ENCODE data around the gene ARID2.

ARID2 gene

GRCh38 chr12:45887544-45887943, 158.0 kb downstream of the ARID2 start:
- H3K4me3 ChIP-seq (ENCODE audit: low read depth, low read length), result no peak overlapping the region
- H3K36me3 ChIP-seq (ENCODE audit: insufficient read depth, low read length), result peaks cover 14% of the 10 kb centered on the region
- no peaks in the 10 kb centered on the region for H3K27me3 ChIP-seq (ENCODE audit: insufficient read depth, low read length)
- H3K4me1 ChIP-seq (ENCODE audit: control insufficient read depth, insufficient read depth, low read length, unreplicated experiment), result no peaks in the 10 kb centered on the region
- no peak overlapping the region for H2AFZ ChIP-seq (ENCODE audit: low read length, unreplicated experiment)
- no peaks in the 10 kb centered on the region for H3K79me2 ChIP-seq (ENCODE audit: control insufficient read depth, insufficient read depth, low read length, unreplicated experiment)
- H3K27ac ChIP-seq (ENCODE audit: low read depth, low read length), result no peak overlapping the region

- Histone ChIP-seq H2AFZ (ENCODE audit: low read length, unreplicated experiment) (no peak overlapping the region), H3K4me3 (ENCODE audit: low read depth, low read length) (no peak overlapping the region), H3K36me3 (ENCODE audit: insufficient read depth, low read length) (peaks cover 19% of the 10 kb centered on the region), H3K79me2 (ENCODE audit: control insufficient read depth, insufficient read depth, low read length, unreplicated experiment) (no peaks in the 10 kb centered on the region), H3K27ac (ENCODE audit: low read depth, low read length) (no peak overlapping the region), H3K27me3 (ENCODE audit: insufficient read depth, low read length) (no peaks in the 10 kb centered on the region), H3K4me1 (ENCODE audit: control insufficient read depth, insufficient read depth, low read length, unreplicated experiment) (no peaks in the 10 kb centered on the region)
These were observed 160.8 kb downstream of the ARID2 start for GRCh38 chr12:45890276-45890675.

- peaks cover 14% of the 10 kb centered on the region for H3K36me3 ChIP-seq (ENCODE audit: insufficient read depth, low read length)
- no peak overlapping the region for H3K4me3 ChIP-seq (ENCODE audit: low read depth, low read length)
- no peak overlapping the region for H3K27ac ChIP-seq (ENCODE audit: low read depth, low read length)
- H2AFZ ChIP-seq (ENCODE audit: low read length, unreplicated experiment), result no peak overlapping the region
- H3K4me1 ChIP-seq (ENCODE audit: control insufficient read depth, insufficient read depth, low read length, unreplicated experiment), result no peaks in the 10 kb centered on the region
- no peaks in the 10 kb centered on the region for H3K27me3 ChIP-seq (ENCODE audit: insufficient read depth, low read length)
- no peaks in the 10 kb centered on the region for H3K79me2 ChIP-seq (ENCODE audit: control insufficient read depth, insufficient read depth, low read length, unreplicated experiment)
These were observed 163.7 kb downstream of the ARID2 start for GRCh38 chr12:45893240-45893639.

GRCh38 chr12:45895961-45896360, 166.5 kb downstream of the ARID2 start:
- Histone ChIP-seq H3K4me1 (ENCODE audit: control insufficient read depth, insufficient read depth, low read length, unreplicated experiment) (no peaks in the 10 kb centered on the region), H2AFZ (ENCODE audit: low read length, unreplicated experiment) (no peak overlapping the region), H3K27me3 (ENCODE audit: insufficient read depth, low read length) (no peaks in the 10 kb centered on the region), H3K79me2 (ENCODE audit: control insufficient read depth, insufficient read depth, low read length, unreplicated experiment) (no peaks in the 10 kb centered on the region), H3K4me3 (ENCODE audit: low read depth, low read length) (no peak overlapping the region), H3K36me3 (ENCODE audit: insufficient read depth, low read length) (peaks cover 14% of the 10 kb centered on the region), H3K27ac (ENCODE audit: low read depth, low read length) (no peak overlapping the region)

- peaks cover 13% of the 10 kb centered on the region for H3K36me3 ChIP-seq (ENCODE audit: insufficient read depth, low read length)
- H3K4me3 ChIP-seq (ENCODE audit: low read depth, low read length), result no peak overlapping the region
- H2AFZ ChIP-seq (ENCODE audit: low read length, unreplicated experiment), result no peak overlapping the region
- no peaks in the 10 kb centered on the region for H3K27me3 ChIP-seq (ENCODE audit: insufficient read depth, low read length)
- no peaks in the 10 kb centered on the region for H3K4me1 ChIP-seq (ENCODE audit: control insufficient read depth, insufficient read depth, low read length, unreplicated experiment)
- H3K27ac ChIP-seq (ENCODE audit: low read depth, low read length), result no peak overlapping the region
- no peaks in the 10 kb centered on the region for H3K79me2 ChIP-seq (ENCODE audit: control insufficient read depth, insufficient read depth, low read length, unreplicated experiment)
These were observed 168.6 kb downstream of the ARID2 start for GRCh38 chr12:45898094-45898493.

GRCh38 chr12:45907955-45908354, 178.4 kb downstream of the ARID2 start:
- Histone ChIP-seq H3K27ac (ENCODE audit: low read depth, low read length) (no peak overlapping the region), H3K4me1 (ENCODE audit: control insufficient read depth, insufficient read depth, low read length, unreplicated experiment) (no peaks in the 10 kb centered on the region), H2AFZ (ENCODE audit: low read length, unreplicated experiment) (no peak overlapping the region), H3K36me3 (ENCODE audit: insufficient read depth, low read length) (no peaks in the 10 kb centered on the region), H3K79me2 (ENCODE audit: control insufficient read depth, insufficient read depth, low read length, unreplicated experiment) (no peaks in the 10 kb centered on the region), H3K4me3 (ENCODE audit: low read depth, low read length) (no peak overlapping the region), H3K27me3 (ENCODE audit: insufficient read depth, low read length) (no peaks in the 10 kb centered on the region)

- Histone ChIP-seq H3K27ac (ENCODE audit: low read depth, low read length) (no peak overlapping the region), H3K79me2 (ENCODE audit: control insufficient read depth, insufficient read depth, low read length, unreplicated experiment) (no peaks in the 10 kb centered on the region), H3K4me3 (ENCODE audit: low read depth, low read length) (no peak overlapping the region), H2AFZ (ENCODE audit: low read length, unreplicated experiment) (no peak overlapping the region), H3K36me3 (ENCODE audit: insufficient read depth, low read length) (no peaks in the 10 kb centered on the region), H3K4me1 (ENCODE audit: control insufficient read depth, insufficient read depth, low read length, unreplicated experiment) (peaks cover 5% of the 10 kb centered on the region), H3K27me3 (ENCODE audit: insufficient read depth, low read length) (no peaks in the 10 kb centered on the region)
These were observed 179.7 kb downstream of the ARID2 start for GRCh38 chr12:45909041-45909713.

- H3K27ac ChIP-seq (ENCODE audit: low read depth, low read length), result no peak overlapping the region
- H2AFZ ChIP-seq (ENCODE audit: low read length, unreplicated experiment), result no peak overlapping the region
- no peaks in the 10 kb centered on the region for H3K79me2 ChIP-seq (ENCODE audit: control insufficient read depth, insufficient read depth, low read length, unreplicated experiment)
- H3K4me3 ChIP-seq (ENCODE audit: low read depth, low read length), result no peak overlapping the region
- peaks cover 7% of the 10 kb centered on the region for H3K4me1 ChIP-seq (ENCODE audit: control insufficient read depth, insufficient read depth, low read length, unreplicated experiment)
- H3K36me3 ChIP-seq (ENCODE audit: insufficient read depth, low read length), result no peaks in the 10 kb centered on the region
- H3K27me3 ChIP-seq (ENCODE audit: insufficient read depth, low read length), result no peaks in the 10 kb centered on the region
These were observed 183.3 kb downstream of the ARID2 start for GRCh38 chr12:45912774-45913173.

- Histone ChIP-seq H3K4me3 (ENCODE audit: low read depth, low read length) (no peak overlapping the region), H3K27ac (ENCODE audit: low read depth, low read length) (no peak overlapping the region)
These were observed 184.1 kb downstream of the ARID2 start for GRCh38 chr12:45913631-45914030.

GRCh38 chr12:45914090-45914489, 184.6 kb downstream of the ARID2 start:
- Histone ChIP-seq H3K79me2 (ENCODE audit: control insufficient read depth, insufficient read depth, low read length, unreplicated experiment) (no peaks in the 10 kb centered on the region), H3K27me3 (ENCODE audit: insufficient read depth, low read length) (no peaks in the 10 kb centered on the region), H3K4me3 (ENCODE audit: low read depth, low read length) (no peak overlapping the region), H3K4me1 (ENCODE audit: control insufficient read depth, insufficient read depth, low read length, unreplicated experiment) (peaks cover 7% of the 10 kb centered on the region), H3K27ac (ENCODE audit: low read depth, low read length) (no peak overlapping the region), H3K36me3 (ENCODE audit: insufficient read depth, low read length) (peaks cover 4% of the 10 kb centered on the region; the same call in 1 of the 2 replicates), H2AFZ (ENCODE audit: low read length, unreplicated experiment) (no peak overlapping the region)

More at GRCh38 chr12:45913631-45914030, 184.1 kb downstream of the ARID2 start:
- Histone ChIP-seq H3K79me2 (ENCODE audit: control insufficient read depth, insufficient read depth, low read length, unreplicated experiment) (no peaks in the 10 kb centered on the region), H2AFZ (ENCODE audit: low read length, unreplicated experiment) (no peak overlapping the region), H3K36me3 (ENCODE audit: insufficient read depth, low read length) (peaks cover under 1% of the 10 kb centered on the region; the same call in 1 of the 2 replicates), H3K27me3 (ENCODE audit: insufficient read depth, low read length) (no peaks in the 10 kb centered on the region), H3K4me1 (ENCODE audit: control insufficient read depth, insufficient read depth, low read length, unreplicated experiment) (peaks cover 7% of the 10 kb centered on the region)

- Histone ChIP-seq H3K36me3 (ENCODE audit: insufficient read depth, low read length) (peaks cover 4% of the 10 kb centered on the region; the same call in 1 of the 2 replicates), H3K4me1 (ENCODE audit: control insufficient read depth, insufficient read depth, low read length, unreplicated experiment) (peaks cover 7% of the 10 kb centered on the region), H3K79me2 (ENCODE audit: control insufficient read depth, insufficient read depth, low read length, unreplicated experiment) (no peaks in the 10 kb centered on the region), H2AFZ (ENCODE audit: low read length, unreplicated experiment) (no peak overlapping the region), H3K27me3 (ENCODE audit: insufficient read depth, low read length) (no peaks in the 10 kb centered on the region), H3K4me3 (ENCODE audit: low read depth, low read length) (no peak overlapping the region), H3K27ac (ENCODE audit: low read depth, low read length) (no peak overlapping the region)
These were observed 185.9 kb downstream of the ARID2 start for GRCh38 chr12:45915405-45915804.
